GM18507 (cell line): ENCODE measurements around the gene NT5DC1.

Experiments used
- DNase-seq: peaks from one replicate; pipeline ENCODE4 v3.0.0; 2011; ENCODE audit warnings: low read depth; ENCODE audit not compliant: insufficient read length; ENCODE audit errors: extremely low spot score
- FAIRE-seq: peaks from 2 replicates; lab custom pipeline; 2011; peaks lifted over from hg19 to GRCh38; lab: Jason Lieb, UNC

Gene NT5DC1

GRCh38 chr6:116100419-116101301, at the start of gene NT5DC1:
TSS of gene NT5DC1 (plus strand) at chr6:116100853. CDS start at chr6:116100931, 78 bp downstream.
- no peak for FAIRE-seq
- peak; percentile 83 for DNase-seq

- FAIRE-seq (no peak), DNase-seq (no peak)
Measured at GRCh38 chr6:116051244-116051643, 49.4 kb upstream of the NT5DC1 start.

- FAIRE-seq (no peak), DNase-seq (no peak)
Measured at GRCh38 chr6:116055513-116055912, 45.1 kb upstream of the NT5DC1 start.

- no peak for FAIRE-seq
- no peak for DNase-seq
Measured at GRCh38 chr6:116057766-116058165, 42.9 kb upstream of the NT5DC1 start.

- peak; percentile 7 for DNase-seq
- peak; percentile 81 for FAIRE-seq
Measured at GRCh38 chr6:116059713-116060571, 40.7 kb upstream of the NT5DC1 start.

- FAIRE-seq (peak; percentile 71), DNase-seq (no peak)
Measured at GRCh38 chr6:116060572-116061283, 39.9 kb upstream of the NT5DC1 start, which contains the start of gene FRK. TSS of gene FRK (minus strand) at chr6:116060891. CDS start at chr6:116060311, 580 bp downstream.

GRCh38 chr6:116062496-116062895, 38.2 kb upstream of the NT5DC1 start:
- no peak for FAIRE-seq
- DNase-seq: no peak

- FAIRE-seq (no peak), DNase-seq (no peak)
Measured at GRCh38 chr6:116064666-116065065, 36.0 kb upstream of the NT5DC1 start.

GRCh38 chr6:116066789-116067188, 33.9 kb upstream of the NT5DC1 start:
- DNase-seq (no peak), FAIRE-seq (no peak)

GRCh38 chr6:116070101-116070500, 30.6 kb upstream of the NT5DC1 start:
- no peak for FAIRE-seq
- no peak for DNase-seq

- DNase-seq (no peak), FAIRE-seq (no peak)
Measured at GRCh38 chr6:116070616-116071389, 29.9 kb upstream of the NT5DC1 start.

GRCh38 chr6:116072368-116072767, 28.3 kb upstream of the NT5DC1 start:
- FAIRE-seq (peak; percentile 15), DNase-seq (no peak)

- DNase-seq: no peak
- FAIRE-seq: no peak
Measured at GRCh38 chr6:116073765-116074440, 26.8 kb upstream of the NT5DC1 start.

GRCh38 chr6:116074732-116075390, 25.8 kb upstream of the NT5DC1 start:
- DNase-seq (no peak), FAIRE-seq (no peak)

GRCh38 chr6:116078522-116078921, 22.1 kb upstream of the NT5DC1 start:
- no peak for DNase-seq
- FAIRE-seq: peak; percentile 39

GRCh38 chr6:116078945-116079344, 21.7 kb upstream of the NT5DC1 start:
- no peak for FAIRE-seq
- no peak for DNase-seq

- DNase-seq (no peak), FAIRE-seq (no peak)
Measured at GRCh38 chr6:116083052-116083451, 17.6 kb upstream of the NT5DC1 start.

- FAIRE-seq: no peak
Measured at GRCh38 chr6:116084284-116084683, 16.4 kb upstream of the NT5DC1 start.

More at GRCh38 chr6:116084284-116084683, 16.4 kb upstream of the NT5DC1 start:
- DNase-seq: no peak
